HepG2 (cell line): ENCODE results near the gene IQCN. TPM values are rescaled to one million over a fixed set of nuclear protein-coding genes. Genes with fewer than 3 reads are reported as not detected.

ENCODE experiments used
- ARHGAP35 ChIP-seq: sonication (generic); formaldehyde crosslinking; IDR thresholded peaks from 2 replicates; pipeline ENCODE4 v1.9.0; 2022; ENCODE audit warnings: mild to moderate bottlenecking, inconsistent platforms, moderate library complexity, missing genetic modification reagents, borderline replicate concordance
- CHD2 ChIP-seq: IDR thresholded peaks from 2 replicates; pipeline ENCODE4 v1.6.1; 2011; ENCODE audit warnings: low read depth, low read length, improper control_type of control experiment
- CSRNP1 ChIP-seq: sonication (generic); formaldehyde crosslinking; IDR thresholded peaks from 2 replicates; pipeline ENCODE4 v1.8.1; 2023; ENCODE audit warnings: mild to moderate bottlenecking, missing genetic modification reagents
- FOSL1 ChIP-seq: sonication (generic); formaldehyde crosslinking; IDR thresholded peaks from 2 replicates; pipeline ENCODE4 v1.9.0; 2021; ENCODE audit warnings: missing genetic modification reagents, borderline replicate concordance
- HNF4G ChIP-seq, 2 experiments: sonication (generic) in 1 of 2; formaldehyde crosslinking in 1 of 2; IDR thresholded peaks; 2 replicates each; pipeline versions ENCODE4 v1.4.0 to v1.6.1; 2011 to 2020; ENCODE audit warnings: borderline replicate concordance in 2 of 2, low read depth in 2 of 2, mild to moderate bottlenecking in 2 of 2, low read length in 1 of 2, missing genetic modification reagents in 1 of 2, moderate library complexity in 1 of 2
- IKZF5 ChIP-seq: IDR thresholded peaks from 2 replicates; pipeline ENCODE4 v1.6.1; 2018; ENCODE audit warnings: missing genetic modification reagents, mild to moderate bottlenecking, missing compliant biosample characterization
- MIXL1 ChIP-seq: IDR thresholded peaks from 2 replicates; pipeline ENCODE4 v1.6.1; 2016
- MYNN ChIP-seq: sonication (generic); formaldehyde crosslinking; IDR thresholded peaks from 2 replicates; pipeline ENCODE4 v1.4.0; 2020; ENCODE audit warnings: mild to moderate bottlenecking, low read depth, missing genetic modification reagents
- NFE2L2 ChIP-seq: fragments of 150-350 bp; IDR thresholded peaks from 2 replicates; pipeline ENCODE4 v1.6.1; 2014; ENCODE audit warnings: low read length
- PITX1 ChIP-seq: sonication (generic); formaldehyde crosslinking; IDR thresholded peaks from 2 replicates; pipeline ENCODE4 v1.5.1; 2020; ENCODE audit warnings: mild to moderate bottlenecking, missing genetic modification reagents
- RFX3 ChIP-seq: IDR thresholded peaks from 2 replicates; pipeline ENCODE4 v1.6.1; 2016; ENCODE audit warnings: missing biosample characterization, missing genetic modification reagents
- SIN3A ChIP-seq: IDR thresholded peaks from 2 replicates; pipeline ENCODE4 v1.6.1; 2011; ENCODE audit warnings: low read depth, mild to moderate bottlenecking, control low read depth, low read length, borderline replicate concordance
- WIZ ChIP-seq: sonication (generic); formaldehyde crosslinking; IDR thresholded peaks from 2 replicates; pipeline ENCODE4 v1.5.1; 2020; ENCODE audit warnings: mild to moderate bottlenecking, missing genetic modification reagents
- ZNF292 ChIP-seq: sonication (generic); formaldehyde crosslinking; IDR thresholded peaks from 2 replicates; pipeline ENCODE4 v1.8.1; 2022; ENCODE audit warnings: mild to moderate bottlenecking, low read depth, missing genetic modification reagents, borderline replicate concordance
- ZNF335 ChIP-seq: sonication (generic); formaldehyde crosslinking; IDR thresholded peaks from 2 replicates; pipeline ENCODE4 v1.4.0; 2020; ENCODE audit warnings: missing genetic modification reagents
- ZNF510 ChIP-seq: sonication (generic); formaldehyde crosslinking; IDR thresholded peaks from 2 replicates; pipeline ENCODE4 v1.4.0; 2020; ENCODE audit warnings: low read depth, mild to moderate bottlenecking, missing genetic modification reagents
- ZNF614 ChIP-seq: IDR thresholded peaks from 2 replicates; pipeline ENCODE4 v1.6.1; 2018; ENCODE audit warnings: missing biosample characterization, missing genetic modification reagents, inconsistent platforms, borderline replicate concordance
- ZNF709 ChIP-seq: sonication (generic); formaldehyde crosslinking; IDR thresholded peaks from 2 replicates; pipeline ENCODE4 v1.5.0; 2020; ENCODE audit warnings: mild to moderate bottlenecking, missing genetic modification reagents
- ZNF839 ChIP-seq: sonication (generic); formaldehyde crosslinking; IDR thresholded peaks from 2 replicates; pipeline ENCODE4 v1.4.0; 2020; ENCODE audit warnings: missing genetic modification reagents, mild to moderate bottlenecking, borderline replicate concordance
- polyA plus RNA-seq, 8 experiments: library from polyadenylated mRNA; depleted of rRNA in 3 of 8; stranded (reverse) in 7 of 8; unstranded in 1 of 8; fragments of >200 nt; fragmentation: Illumina TruSeq in 4 of 8; extraction: Trizol in 4 of 8; gene quantifications; 2 replicates each; pipeline versions ENCODE4 v1.2.1 to v1.2.3, GENCODE V29; 2011 to 2016; ENCODE audit warnings: low read depth in 4 of 8, missing spikeins in 1 of 8, mixed read lengths in 1 of 8; ENCODE audit not compliant: insufficient read depth in 1 of 8
- total RNA-seq, 5 experiments: library from RNA; depleted of rRNA; stranded (reverse); fragments of >200 nt; fragmentation: Illumina TruSeq; extraction: Trizol; gene quantifications; 2 replicates each; pipeline ENCODE4 v1.2.3, GENCODE V29; 2016; ENCODE audit warnings: low read depth in 1 of 5
- TF ChIP-seq, protein P1 (sequence below): sonication (generic); formaldehyde crosslinking; IDR thresholded peaks from 2 replicates; pipeline ENCODE4 v1.4.0; 2020; ENCODE audit warnings: missing genetic modification reagents
- TF ChIP-seq, protein P2 (sequence below): sonication (generic); formaldehyde crosslinking; IDR thresholded peaks from 2 replicates; pipeline ENCODE4 v1.4.0; 2020; ENCODE audit warnings: mild to moderate bottlenecking, missing genetic modification reagents

IQCN gene
- total and polyA plus RNA-seq, 2 of the 13 experiments (the other 11 are each of a cell fraction or from before 2014, with no cell fraction given), result 0.04 to 0.18 TPM

DNA sequence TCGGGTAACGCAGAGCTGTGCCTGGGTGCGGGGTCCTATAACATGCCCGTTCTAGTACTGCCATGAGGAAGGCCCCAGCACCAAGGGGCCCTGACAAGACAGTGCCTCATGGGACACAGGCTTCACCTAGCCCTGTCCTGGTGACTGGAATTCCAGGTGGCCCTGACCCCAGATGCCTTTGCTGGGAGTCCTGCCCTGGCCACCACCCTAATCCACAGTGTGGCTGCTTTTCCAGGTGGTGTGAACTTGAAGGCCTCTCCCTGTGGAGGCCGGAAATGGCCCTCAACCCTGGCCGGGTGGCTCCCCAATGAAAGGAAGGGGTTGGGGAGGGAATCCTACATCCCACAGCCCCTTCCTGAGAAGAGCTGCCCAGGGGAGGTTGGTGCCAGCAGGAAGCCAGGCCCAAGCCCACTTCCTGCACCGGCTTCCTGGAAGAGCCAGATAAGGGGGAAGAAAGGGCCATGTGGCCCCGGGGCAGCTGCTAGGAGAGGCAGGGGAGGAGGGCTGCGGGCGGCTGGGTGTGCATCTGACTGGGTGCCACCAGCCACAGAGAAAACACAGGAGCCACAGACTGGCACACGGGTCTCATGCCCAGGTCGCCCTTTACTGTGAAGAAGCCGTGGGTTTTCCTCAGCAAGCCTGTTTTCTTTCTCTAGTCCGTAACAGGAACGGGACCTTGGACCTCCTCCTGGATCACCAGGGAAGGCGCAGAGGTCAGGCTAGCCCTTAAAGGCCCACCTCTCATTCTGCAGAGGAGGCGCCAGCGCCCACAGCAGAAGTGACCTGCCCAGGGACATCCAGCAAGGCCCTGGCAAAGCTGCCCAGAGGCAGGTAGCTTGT lies 43.9 kb upstream of the IQCN start (continued):
- TF ChIP-seq CSRNP1 (CRISPR knock-in tag), result no peak
- TF ChIP-seq ZNF839 (CRISPR knock-in tag), result 0 out of 2 replicates have a peak, but pooled peaks have one; percentile 32
- TF ChIP-seq MIXL1 (CRISPR knock-in tag), result no peak
- no peak for TF ChIP-seq SIN3A
- TF ChIP-seq, protein P1, sequence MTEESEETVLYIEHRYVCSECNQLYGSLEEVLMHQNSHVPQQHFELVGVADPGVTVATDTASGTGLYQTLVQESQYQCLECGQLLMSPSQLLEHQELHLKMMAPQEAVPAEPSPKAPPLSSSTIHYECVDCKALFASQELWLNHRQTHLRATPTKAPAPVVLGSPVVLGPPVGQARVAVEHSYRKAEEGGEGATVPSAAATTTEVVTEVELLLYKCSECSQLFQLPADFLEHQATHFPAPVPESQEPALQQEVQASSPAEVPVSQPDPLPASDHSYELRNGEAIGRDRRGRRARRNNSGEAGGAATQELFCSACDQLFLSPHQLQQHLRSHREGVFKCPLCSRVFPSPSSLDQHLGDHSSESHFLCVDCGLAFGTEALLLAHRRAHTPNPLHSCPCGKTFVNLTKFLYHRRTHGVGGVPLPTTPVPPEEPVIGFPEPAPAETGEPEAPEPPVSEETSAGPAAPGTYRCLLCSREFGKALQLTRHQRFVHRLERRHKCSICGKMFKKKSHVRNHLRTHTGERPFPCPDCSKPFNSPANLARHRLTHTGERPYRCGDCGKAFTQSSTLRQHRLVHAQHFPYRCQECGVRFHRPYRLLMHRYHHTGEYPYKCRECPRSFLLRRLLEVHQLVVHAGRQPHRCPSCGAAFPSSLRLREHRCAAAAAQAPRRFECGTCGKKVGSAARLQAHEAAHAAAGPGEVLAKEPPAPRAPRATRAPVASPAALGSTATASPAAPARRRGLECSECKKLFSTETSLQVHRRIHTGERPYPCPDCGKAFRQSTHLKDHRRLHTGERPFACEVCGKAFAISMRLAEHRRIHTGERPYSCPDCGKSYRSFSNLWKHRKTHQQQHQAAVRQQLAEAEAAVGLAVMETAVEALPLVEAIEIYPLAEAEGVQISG (CRISPR knock-in tag), result peak; percentile 44; the same call in 1 of the 2 replicates
- no peak for TF ChIP-seq ZNF614 (CRISPR knock-in tag)
- peak; percentile 77; the same call in 1 of the 2 replicates for TF ChIP-seq PITX1 (CRISPR knock-in tag)
- no peak for TF ChIP-seq WIZ
- no peak for TF ChIP-seq ARHGAP35
- TF ChIP-seq ZNF335 (CRISPR knock-in tag), result no peak
- TF ChIP-seq, protein P2, sequence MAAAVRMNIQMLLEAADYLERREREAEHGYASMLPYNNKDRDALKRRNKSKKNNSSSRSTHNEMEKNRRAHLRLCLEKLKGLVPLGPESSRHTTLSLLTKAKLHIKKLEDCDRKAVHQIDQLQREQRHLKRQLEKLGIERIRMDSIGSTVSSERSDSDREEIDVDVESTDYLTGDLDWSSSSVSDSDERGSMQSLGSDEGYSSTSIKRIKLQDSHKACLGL, result no peak
- no peak for TF ChIP-seq FOSL1 (CRISPR knock-in tag)
- TF ChIP-seq HNF4G (IDR thresholded peaks at IDR 0.05; ENCODE audit: borderline replicate concordance, low read depth, low read length), result peak; percentile 55; the same call in 1 of the 2 replicates
- no peak; the same call in 1 of the 2 replicates for TF ChIP-seq HNF4G (CRISPR knock-in tag; IDR thresholded peaks at IDR 0.05; ENCODE audit: borderline replicate concordance, low read depth)
- no peak for TF ChIP-seq CHD2
- TF ChIP-seq ZNF709 (CRISPR knock-in tag), result peak; percentile 73; the same call in 1 of the 2 replicates
- no peak for TF ChIP-seq RFX3 (CRISPR knock-in tag)
- no peak for TF ChIP-seq MYNN
- TF ChIP-seq ZNF292, result peak; percentile 58
- peak; percentile 63 for TF ChIP-seq IKZF5
- 0 out of 2 replicates have a peak, but pooled peaks have one; percentile 48 for TF ChIP-seq ZNF510 (CRISPR knock-in tag)
- TF ChIP-seq NFE2L2, result no peak
